DMS 273 treated with DMSO at 0.1 percent for 48 hours (cell line): ENCODE measurements around the gene EGF.
"Not testable (repeated sequence)": the region's sequence is repeated elsewhere in the genome, so short reads cannot be mapped to it uniquely, and the experiment has no call there.

ENCODE experiments used
- DNase-seq: peaks from one replicate; lab custom pipeline; 2025; lab: John Stamatoyannopoulos, UW

EGF gene

DNA sequence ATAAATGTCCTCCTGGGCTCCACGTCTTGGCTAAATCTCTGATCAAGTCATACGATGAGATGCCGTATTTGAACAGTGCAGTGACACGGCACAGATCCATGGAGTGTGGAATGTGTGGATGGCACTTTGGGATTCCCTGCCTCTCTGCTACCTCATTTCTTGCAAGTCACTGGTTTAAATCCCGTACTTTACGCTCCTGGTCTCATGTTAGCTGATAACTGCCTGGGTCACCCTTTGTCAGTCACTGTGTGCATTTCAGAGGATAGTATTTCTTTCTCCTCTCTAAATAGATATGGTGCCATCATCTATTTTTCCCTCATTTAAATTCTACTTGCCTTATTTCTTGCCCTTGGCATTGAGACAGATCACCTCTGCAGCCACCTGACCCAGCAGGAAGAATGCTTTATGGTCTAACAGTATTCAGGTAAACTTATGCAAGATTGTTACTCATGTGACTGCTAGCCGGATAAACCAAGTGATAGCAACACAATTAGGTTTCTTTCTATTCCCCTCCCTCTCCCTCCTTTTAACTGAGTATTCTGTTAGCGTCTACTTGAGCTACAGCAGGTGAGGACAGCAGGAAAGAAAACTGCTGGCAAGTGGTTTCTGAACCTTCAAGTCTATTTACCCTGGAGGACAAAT, 2.8 kb downstream of the EGF start:
- no peak for DNase-seq

DNA sequence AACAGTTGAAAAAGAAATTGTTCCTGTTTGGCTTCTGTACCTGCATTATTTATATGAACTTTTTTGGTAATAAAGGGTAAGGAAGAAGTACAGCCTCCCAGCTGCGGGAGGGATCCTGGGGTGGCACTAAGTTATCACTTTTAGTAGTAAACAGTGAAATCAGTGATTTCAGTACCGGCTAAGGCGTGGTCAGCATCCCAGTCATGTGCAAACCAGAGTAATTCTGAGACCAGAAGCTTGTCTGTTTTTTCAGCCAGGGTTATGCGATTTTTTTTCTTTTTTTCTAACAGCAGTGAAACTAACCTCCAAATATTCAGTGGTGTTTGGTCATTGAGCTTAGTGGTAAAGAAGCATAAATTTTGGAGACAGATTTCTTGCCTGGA, 3.3 kb downstream of the EGF start:
- no peak for DNase-seq

DNA sequence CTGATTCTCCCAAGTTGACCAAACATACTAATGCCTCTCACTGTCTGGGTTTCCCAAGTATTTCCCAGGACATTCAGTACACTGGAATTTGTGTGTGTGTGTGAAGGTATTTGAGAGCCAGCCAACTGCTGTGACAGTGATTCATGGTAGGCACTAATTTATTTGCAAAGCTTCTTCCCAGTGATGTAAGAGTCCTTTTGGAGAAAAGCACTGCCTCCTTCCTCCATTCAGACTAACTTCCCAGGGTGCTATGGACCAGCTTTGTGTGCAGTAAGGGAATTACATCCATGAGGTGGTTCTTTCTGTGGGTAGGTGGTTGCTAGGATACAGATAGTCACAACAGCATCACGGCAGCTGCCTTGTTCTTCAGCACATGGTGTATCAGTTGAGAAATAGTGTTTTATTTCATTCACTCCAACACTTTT, 8.7 kb downstream of the EGF start:
- no peak for DNase-seq

DNA sequence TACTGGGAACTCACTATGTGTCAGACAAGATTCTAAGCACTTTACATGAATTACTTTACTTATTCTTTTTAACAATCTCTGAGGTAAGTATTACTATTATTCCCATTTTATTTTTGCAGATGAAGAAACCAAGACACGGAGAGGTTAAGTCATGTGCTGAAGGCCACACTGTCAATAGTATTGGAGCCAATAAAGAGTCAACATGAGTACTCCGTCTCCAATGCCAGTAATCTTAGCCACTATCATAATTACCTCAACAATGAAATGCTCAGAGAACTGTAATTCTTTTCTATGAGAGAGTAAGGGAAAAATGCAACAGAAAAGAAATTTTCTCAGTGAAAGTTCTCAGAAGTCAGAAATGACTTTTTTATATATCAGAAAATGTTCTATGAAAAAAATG, 12.7 kb downstream of the EGF start:
- no peak for DNase-seq

DNA sequence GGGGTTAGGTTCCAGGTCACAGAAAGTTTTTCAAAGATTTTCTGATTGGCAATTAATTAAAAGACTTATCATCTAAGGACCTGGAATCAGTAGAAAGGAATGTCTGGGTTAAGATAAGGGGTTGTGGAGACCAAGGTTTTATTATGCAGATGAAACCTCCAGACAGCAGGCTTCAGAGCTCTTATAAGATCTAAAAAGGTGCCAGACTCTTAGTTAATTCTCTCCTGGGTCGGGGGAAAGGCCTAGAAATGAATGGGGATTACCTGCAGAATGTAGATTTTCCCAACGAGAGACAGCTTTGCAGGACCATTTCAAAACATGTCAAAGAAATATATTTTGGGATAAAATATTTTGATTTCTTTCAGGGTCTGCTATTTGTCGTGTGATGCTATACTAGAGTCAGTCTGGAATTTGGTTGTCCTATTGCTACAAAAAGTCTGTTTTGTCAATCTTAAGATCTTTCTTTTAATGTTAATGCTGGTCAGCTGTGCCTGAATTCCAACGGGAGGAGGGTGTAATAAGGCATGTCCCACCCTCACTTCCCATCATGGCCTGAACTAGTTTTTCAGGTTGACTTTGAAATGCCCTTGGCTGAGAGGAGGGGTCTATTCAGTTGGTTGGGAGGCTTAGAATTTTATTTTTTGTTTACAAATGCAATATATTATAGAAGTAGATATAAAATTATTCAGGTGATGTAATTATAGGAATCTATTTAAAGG, 15.8 kb downstream of the EGF start:
- no peak for DNase-seq

DNA sequence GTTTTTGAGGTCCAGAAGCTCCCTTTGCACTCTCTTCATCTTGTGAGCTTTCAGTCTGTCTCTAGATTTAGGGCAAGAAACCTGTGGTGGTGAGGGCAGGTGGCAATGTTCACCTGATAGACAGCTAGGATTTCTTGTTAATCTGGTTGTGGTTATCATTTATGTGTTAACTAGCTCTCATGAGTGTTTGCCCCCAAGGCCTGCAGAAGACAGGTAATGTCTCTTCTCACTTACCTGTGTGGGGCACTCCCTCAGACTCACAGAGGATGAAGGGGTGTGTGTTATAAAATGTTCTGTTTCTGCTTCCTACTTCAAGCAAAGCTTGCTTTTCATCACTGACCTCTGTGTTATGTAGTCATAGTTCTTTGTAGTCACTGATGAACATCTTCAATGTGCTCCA, 17.8 kb downstream of the EGF start:
- DNase-seq: no peak

DNA sequence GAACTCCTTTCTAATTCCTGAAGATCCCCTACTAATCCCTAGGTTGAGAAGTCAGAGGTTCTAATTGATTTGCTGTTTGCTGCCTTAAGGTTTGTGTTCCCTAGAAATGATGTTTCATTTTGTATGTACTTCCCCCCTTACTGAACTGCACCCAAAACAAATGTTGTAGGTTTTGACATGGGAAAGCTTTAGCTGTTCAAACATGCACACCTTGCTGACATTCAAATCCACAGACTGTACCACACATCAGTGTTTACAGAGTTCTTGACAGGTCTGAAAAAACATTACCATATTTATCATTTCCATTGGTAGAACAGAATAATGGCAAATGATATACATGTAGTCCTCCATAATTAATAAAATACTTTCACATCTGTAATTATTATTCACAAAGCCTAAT, 18.2 kb downstream of the EGF start:
- DNase-seq: no peak

DNA sequence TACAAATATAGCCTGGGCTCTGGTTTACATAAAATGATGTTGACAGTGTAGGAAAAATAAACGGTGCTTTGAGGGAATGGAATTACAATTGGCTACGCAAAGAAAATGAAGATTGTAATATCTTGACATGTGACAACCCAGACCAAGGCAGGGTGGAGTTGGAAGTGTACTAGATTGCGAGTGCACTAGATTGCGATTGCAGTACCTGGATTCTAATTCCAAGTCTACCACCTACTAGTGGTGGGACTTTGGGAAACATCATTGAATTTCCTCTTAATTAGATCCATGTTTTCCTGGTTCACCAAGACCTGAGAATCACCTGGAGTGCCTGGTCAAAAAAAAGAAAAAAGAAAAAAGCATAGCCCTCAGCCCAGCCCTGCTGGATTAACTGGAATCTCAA, 18.6 kb downstream of the EGF start:
- no peak for DNase-seq

DNA sequence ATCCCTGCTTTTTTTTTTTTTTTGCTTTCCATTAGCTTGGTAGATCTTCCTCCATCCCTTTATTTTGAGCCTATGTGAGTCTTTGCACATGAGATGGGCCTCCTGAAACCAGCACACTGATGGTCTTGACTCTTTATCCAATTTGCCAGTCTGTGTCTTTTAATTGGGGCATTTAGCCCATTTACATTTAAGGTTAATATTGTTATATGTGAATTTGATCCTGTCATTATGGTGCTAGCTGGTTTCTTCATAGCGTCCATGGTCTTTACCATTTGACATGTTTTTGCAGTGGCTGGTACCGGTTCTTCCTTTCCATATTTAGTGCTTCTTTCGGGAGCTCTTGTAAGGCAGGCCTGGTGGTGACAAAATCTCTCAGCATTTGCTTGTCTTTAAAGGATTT, 24.7 kb downstream of the EGF start:
- not testable (repeated sequence) for DNase-seq

DNA sequence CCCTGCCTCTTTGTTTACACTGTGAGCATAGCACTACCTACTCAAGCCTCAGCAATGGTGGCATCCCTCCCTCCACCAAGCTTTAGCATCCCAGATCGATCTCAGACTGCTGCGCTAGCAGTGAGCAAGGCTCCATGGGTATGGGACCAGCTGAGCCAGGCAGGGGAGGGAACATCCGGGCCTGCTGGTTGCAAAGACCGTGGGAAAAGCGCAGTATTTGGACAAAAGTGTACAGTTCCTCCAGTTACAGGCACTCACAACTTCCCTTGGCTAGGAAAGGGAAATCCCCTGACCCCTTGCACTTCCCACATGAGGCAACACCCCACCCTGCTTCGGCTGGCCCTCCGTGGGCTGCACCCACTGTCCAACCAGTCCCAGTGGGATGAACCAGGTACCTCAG, 26.5 kb downstream of the EGF start:
- DNase-seq: no peak

DNA sequence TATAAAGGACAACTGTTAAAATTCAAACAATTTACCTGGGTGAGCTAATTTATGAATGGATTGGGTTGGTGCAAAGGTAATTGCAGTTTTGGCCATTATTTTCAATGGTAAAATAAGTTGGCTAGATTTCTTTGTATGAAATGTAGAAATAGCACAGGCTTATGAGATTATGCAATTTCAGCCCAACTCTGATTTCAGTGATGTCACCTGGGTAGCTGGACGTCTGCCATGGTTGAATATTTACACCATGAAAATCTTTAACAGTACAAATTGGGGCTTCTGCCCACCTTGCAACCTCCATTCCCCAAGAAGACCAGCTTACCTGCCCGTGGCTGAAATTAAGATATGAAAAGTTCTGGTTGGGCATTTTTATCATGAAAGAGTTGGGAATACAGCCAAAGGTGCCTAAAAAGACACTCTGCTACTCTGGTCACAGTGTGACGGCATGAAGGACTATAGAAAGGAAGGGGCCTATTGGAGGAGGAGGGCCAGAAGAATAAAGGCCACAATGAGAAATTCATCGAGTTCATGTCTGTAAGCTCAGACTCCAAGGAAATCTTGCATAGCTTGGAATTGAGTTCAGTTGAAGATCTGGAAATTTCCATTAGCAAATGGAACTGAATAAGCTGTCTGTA, 29.7 kb downstream of the EGF start:
- DNase-seq: no peak

DNA sequence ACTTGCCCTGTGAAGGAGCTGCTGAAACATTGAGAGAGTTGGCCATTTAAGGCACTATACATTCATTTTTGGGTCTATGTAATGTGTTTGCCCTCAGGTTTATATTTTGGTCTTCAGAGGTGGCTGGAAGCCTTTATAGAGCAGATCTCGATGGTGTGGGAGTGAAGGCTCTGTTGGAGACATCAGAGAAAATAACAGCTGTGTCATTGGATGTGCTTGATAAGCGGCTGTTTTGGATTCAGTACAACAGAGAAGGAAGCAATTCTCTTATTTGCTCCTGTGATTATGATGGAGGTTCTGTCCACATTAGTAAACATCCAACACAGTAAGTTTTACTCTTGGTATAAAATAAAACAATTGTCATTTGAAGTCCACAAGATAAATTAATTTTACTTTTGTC, 31.1 kb downstream of the EGF start:
- DNase-seq: no peak

DNA sequence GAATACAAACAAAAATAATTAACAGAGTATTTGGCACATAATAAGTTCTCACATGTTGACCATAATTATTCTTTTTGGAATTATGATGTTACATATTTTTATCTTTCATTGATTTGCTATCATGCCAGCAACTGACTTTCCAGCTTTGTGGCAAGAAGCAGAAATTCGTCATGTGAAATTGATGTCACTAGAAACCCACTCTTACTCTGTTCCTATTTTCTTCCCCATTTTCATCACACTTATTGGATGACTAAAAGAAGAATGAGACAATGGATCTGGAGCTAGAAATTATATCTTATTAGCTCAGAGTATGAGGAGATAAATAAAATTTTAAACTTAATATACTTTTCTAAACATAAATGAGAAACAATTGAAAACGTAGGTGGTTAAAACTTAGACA, 31.9 kb downstream of the EGF start:
- DNase-seq: no peak

DNA sequence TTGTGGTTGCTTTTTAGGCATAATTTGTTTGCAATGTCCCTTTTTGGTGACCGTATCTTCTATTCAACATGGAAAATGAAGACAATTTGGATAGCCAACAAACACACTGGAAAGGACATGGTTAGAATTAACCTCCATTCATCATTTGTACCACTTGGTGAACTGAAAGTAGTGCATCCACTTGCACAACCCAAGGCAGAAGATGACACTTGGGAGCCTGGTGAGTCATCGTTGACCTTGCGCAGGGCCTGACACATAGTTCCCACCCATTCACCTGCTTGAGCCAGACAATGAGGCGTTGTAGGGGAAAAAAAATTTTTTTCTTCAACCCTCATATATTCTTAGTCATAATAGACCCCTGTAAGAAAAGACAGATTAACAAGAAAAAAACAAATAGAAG, 32.4 kb downstream of the EGF start:
- DNase-seq: no peak

DNA sequence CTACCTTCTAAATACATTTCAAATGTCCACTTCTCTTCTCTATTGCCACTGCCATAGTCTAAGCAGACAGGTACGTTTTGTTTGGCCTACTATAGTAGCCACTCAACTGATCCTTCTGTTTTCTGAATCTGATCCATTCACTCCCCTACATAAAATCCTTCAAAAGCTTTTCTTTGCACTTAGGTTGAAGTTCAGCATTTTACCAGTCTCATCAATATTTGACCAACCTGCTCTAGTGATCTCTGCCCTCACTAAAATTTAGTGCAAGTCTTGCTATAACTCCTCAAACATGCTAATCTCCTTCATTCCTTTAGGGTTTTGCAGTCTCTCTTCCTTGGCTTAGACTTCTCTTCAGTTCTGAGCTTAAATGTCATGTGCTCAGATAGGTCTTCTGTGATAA, 33.4 kb downstream of the EGF start:
- DNase-seq: no peak

DNA sequence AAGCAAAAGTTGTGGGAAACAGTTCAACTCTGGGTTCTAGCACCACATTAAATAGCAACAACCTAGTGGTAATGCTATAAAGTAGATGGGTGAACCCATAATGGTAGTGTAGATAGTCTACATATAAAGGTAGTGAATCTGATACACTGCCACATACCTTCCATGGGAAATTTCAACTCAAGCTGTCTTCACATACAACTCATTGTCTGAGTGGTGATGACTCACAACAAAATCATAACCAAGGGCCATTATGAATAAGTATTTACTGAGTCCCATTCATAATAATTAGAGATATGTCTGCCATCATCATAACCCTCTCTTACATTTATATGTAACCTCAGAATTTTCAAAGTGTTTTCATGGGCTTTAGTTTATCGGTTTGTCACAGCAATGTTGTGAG, 34.8 kb downstream of the EGF start:
- DNase-seq: no peak

DNA sequence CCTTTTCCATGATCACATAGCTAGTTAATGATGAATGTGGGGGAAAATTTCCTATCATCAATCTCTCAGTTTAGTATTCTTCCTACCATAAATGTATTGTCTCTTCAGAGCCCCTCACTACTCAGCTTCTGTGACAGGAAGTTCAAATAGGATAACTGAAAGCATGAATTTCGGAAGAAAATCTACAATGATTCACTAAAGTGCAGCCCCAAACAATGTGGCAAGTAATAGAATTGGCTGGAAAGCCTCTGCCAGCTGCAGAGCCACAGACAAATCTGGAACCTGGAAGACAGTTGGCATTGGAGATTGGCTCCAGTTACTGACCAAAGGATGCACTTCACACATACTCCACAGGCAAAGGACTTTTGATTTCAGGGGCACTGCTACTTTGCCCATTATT, 35.2 kb downstream of the EGF start:
- DNase-seq: no peak

DNA sequence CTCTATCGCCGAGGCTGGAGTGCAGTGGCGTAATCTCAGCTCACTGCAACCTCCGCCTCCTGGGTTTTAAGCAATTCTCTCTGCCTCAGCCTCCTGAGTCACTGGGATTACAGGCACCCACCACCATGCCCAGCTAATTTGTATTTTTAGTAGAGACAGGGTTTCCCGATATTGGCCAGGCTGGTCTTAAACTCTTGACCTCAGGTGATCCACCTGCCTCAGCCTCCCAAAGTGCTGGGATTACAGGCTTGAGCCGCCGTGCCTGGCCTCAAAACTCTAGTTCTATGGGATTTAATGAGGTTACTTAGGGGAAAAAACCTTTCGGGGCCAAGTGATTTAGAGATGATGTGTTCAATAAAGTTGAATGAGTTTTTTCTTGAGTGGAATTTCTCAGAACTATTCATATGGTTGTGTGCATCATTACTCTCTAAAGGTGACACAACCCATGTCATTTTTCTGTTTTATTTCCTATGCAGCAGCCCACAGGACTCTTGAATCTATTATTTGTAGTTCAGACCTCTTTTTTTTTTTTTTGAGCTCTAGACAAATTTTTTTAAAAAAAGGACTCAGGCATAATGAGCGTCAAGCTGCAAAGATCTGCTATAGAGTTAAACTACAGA, 36.5 kb downstream of the EGF start:
- not testable (repeated sequence) for DNase-seq

DNA sequence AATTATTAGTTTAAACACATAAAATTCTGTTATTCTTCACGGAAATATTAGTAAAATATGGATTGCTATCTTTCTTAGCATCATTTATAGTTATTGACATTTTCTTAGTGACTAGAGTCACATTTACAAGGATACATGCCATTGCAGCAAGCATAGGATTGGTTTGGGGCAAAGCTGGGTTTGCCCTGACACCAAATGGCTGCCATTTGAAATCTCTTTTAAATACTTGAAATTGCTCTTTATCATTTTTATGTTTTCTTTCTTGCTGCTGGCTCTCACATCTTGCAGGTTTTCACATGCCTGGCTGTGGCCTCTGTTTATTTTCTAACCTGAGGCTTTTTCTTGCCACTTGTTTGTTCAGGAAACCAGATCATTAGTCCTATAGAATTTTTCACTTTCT, 39.9 kb downstream of the EGF start:
- no peak for DNase-seq

DNA sequence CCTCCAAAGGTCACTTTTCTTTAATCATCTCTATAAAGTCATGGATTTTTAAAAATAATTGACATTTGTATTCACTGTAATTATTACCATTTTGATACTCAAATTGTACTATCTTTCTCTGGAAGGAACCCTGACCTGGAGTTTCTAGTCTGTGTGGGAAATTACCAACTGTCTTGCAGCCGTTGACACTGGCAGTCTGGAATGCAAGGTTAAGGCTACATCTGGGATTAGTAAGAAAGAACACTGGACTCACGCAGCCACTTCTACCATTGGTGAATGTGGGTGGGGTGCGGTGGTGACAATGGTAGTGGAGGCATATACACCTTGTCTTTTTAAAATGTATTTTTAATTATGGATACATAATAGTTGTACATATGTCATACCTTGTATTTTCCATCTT, 40.9 kb downstream of the EGF start:
- no peak for DNase-seq

DNA sequence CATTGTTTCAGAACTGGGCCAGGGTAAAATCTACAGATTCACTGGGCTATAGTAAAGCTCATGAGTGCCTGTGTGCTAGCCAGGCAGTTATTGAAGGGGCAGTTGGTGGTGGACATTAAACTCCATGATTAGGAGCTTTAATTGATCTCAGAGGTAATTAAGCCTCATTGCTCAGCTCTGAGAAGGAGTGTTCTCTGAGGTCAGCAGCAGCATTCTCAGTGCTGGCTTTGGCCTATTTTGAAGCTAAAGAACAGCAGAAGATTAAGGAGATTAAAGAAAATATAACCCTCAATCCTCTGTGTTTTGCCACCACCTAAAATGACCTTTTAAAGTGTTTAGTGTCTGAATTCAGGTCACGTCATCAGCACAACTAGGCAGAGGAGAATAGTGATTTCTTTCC, 42.5 kb downstream of the EGF start:
- DNase-seq: no peak

DNA sequence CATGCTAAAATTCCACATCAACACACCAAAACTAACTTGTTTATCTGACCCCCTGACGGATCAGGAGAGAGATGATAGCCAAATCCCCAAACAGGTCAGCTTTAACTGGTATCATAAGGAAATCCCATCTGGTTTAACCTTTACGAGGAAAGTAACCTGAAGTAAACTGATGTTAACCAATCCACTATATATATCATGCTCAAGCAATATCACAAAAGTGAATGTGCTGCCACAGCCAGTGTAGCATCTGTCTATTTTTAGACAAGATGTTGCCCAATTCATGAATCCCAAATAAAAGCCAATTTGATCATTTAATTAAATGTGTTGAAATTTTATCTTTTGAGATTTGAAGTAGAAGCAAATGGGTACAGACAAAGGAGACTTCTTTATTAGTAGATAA, 44.5 kb downstream of the EGF start:
- DNase-seq: no peak

DNA sequence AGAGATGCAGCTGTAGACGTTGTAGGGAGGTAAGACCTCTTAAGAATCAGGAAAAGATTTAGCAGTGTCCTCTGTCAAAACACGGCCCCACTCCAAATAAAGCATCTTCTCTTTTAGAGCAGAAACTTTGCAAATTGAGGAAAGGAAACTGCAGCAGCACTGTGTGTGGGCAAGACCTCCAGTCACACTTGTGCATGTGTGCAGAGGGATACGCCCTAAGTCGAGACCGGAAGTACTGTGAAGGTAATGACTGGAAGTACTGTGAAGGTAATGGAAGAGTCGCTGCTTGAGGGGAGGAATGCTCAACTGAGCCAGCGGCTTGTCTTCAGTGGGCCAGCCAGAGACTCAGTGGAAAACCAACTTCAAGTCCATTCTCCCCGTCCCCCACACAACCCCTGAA, 46.5 kb downstream of the EGF start:
- DNase-seq: no peak
